Esophagus muscularis mucosa (tissue), 4 donors: ENCODE measurements around the gene LMX1A. TPM values are rescaled to one million over a fixed set of nuclear protein-coding genes. Genes with fewer than 3 reads are reported as not detected.

ENCODE experiments used
- DNase-seq: peaks from one replicate; pipeline ENCODE4 v3.0.0-alpha.2; 2017; ENCODE audit errors: extremely low spot score
- H3K27ac ChIP-seq, 4 donors: fragments of 200-600 bp; sonication (generic); replicated peaks in 1 of 4; 1 replicate in 3 of 4; 2 replicates in 1 of 4; pipeline ENCODE4 v1.5.1; 2016 to 2019; ENCODE audit warnings: mild to moderate bottlenecking in 1 of 4
- H3K27me3 ChIP-seq, 4 donors: fragments of 200-600 bp; sonication (generic); one replicate each; pipeline versions ENCODE4 v1.5.1 to v1.6.0; 2016 to 2019
- H3K36me3 ChIP-seq, 4 donors: fragments of 200-600 bp; sonication (generic); one replicate each; pipeline ENCODE4 v1.5.1; 2016 to 2019
- H3K4me1 ChIP-seq, 4 donors: fragments of 200-600 bp; sonication (generic); one replicate each; pipeline ENCODE4 v1.5.1; 2016 to 2019
- H3K4me3 ChIP-seq, 4 donors: fragments of 200-600 bp; sonication (generic); 1 replicate in 2 of 4; 2 replicates in 2 of 4; pipeline ENCODE4 v1.5.1; 2016 to 2019; ENCODE audit warnings: mild to moderate bottlenecking in 4 of 4, moderate library complexity in 1 of 4
- H3K9me3 ChIP-seq, 4 donors: fragments of 200-600 bp; sonication (generic); 1 replicate in 3 of 4; 2 replicates in 1 of 4; pipeline ENCODE4 v1.5.1; 2016 to 2019
- CTCF ChIP-seq, 3 experiments: fragments of 200-600 bp in 2 of 3; fragments of 450-650 bp in 1 of 3; sonication (generic) in 2 of 3; IDR thresholded peaks; one replicate each; pipeline ENCODE4 v1.5.1; 2017 to 2019; ENCODE audit warnings: antibody characterized with exemption in 3 of 3, mild to moderate bottlenecking in 2 of 3, moderate library complexity in 1 of 3
- EP300 ChIP-seq: sonication (generic); formaldehyde crosslinking; IDR thresholded peaks from one replicate; pipeline ENCODE4 v1.6.1; 2017; ENCODE audit warnings: antibody characterized with exemption
- POLR2A ChIP-seq: fragments of 450-650 bp; IDR thresholded peaks from one replicate; pipeline ENCODE4 v1.6.1; 2017; ENCODE audit warnings: antibody characterized with exemption, moderate library complexity, mild to moderate bottlenecking, low read depth
- POLR2AphosphoS5 ChIP-seq, 2 donors: sonication (generic); formaldehyde crosslinking; IDR thresholded peaks; one replicate each; pipeline ENCODE4 v1.6.1; 2017; ENCODE audit warnings: antibody characterized with exemption in 2 of 2
- WGBS: methylation state at CpG from one replicate; pipeline ENCODE4 v1.1.5; 2018; 5-methylcytosine and 5-hydroxymethylcytosine counted together
- intact Hi-C: fragments of 100-400 bp; cut with DNase I; formaldehyde crosslinking; loops from one replicate; pipeline ENCODE4 v1.15.1; 2023
- total RNA-seq, 4 donors: library from RNA; depleted of rRNA; stranded (reverse); fragments of >200 nt; gene quantifications; one replicate each; pipeline versions ENCODE4 v1.1.0 to v1.2.1, GENCODE V29; 2016

The LMX1A gene
- total RNA-seq, 4 donors from 2014 or later, result 0.32 to 0.98 (median 0.33) TPM; not detected in 1

DNA sequence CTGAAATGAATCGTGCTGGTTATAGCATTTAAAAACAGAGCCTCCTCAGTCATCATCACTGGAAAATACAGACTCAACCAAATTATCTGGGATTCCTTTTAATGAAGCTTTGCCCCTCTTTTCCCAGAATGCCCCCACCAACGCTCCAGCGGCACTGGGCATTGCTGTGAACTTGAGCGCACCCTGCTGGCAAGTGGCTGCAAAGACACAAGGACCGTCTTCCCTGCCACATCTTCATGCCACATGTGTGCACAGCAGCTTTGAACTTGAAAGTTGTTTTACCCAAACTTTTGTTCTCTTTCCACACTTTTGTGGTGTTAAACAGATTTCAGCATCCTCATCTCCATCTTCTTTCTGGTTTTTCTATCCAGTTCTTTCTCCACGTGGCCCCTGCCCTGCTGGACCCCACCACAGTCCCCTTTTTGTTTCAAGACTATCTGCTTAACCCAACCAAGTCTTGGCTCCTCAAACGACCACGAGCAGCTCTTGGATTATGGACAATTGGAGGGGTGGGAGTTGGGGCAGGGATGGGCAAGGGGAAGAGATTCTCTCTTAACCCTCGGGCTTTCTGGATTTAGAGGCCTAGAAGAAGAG is 12.8 kb upstream of the LMX1A start:
- WGBS, result 22% methylated on average over 9 of the region's 9 CpGs
- Histone ChIP-seq H3K27ac (no peak overlapping the region), H3K4me1 (peaks cover 1 to 20% (median 9%) of the 10 kb centered on the region in 4 donors), H3K27me3 (peaks cover 0 to 18% (median 0%) of the 10 kb centered on the region in 4 donors), H3K9me3 (no peaks in the 10 kb centered on the region), H3K36me3 (no peaks in the 10 kb centered on the region), H3K4me3 (no peak overlapping the region)
- TF ChIP-seq POLR2AphosphoS5 (IDR thresholded peaks at IDR 0.05), result no peak
- peak in 2 of 3 experiments; percentile 80 to 81 for TF ChIP-seq CTCF (IDR thresholded peaks at IDR 0.05)
- no peak for DNase-seq
- intact Hi-C loops, result no loop called here

- intact Hi-C loops, result no loop called here
- TF ChIP-seq POLR2A (no peak), CTCF (IDR thresholded peaks at IDR 0.05) (peak in 2 of 3 experiments; percentile 88 to 96)
- Histone ChIP-seq H3K27me3 (peaks cover 0 to 18% (median 0%) of the 10 kb centered on the region in 4 donors), H3K27ac (no peak overlapping the region), H3K4me3 (no peak overlapping the region), H3K9me3 (no peaks in the 10 kb centered on the region), H3K4me1 (peaks cover 0 to 20% (median 9%) of the 10 kb centered on the region in 4 donors), H3K36me3 (no peaks in the 10 kb centered on the region)
- WGBS, result 36% methylated on average over 7 of the region's 7 CpGs
- DNase-seq, result no peak
Observed at GRCh38 chr1:165367375-165367993, 11.0 kb upstream of the LMX1A start.

DNA sequence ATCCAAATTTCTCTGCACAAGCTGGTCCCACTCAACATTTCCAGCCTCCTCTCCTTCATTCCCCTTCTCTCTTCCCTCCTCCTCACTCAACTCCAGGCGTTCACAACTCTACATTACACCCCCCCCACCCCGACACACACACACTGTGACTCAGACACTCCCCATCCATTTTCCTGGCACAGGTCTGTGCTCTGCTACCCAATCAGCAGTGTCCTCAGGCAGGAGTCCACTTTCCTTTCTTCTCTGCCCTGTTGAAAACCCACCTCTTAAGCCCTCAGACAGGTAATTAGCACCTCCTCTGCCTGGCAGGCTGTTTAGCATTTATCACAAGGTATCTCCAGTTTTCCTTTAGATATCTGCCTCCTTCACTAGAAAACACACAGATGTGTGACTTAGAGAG is 8.8 kb upstream of the LMX1A start:
- peak overlapping the region in 1 of 4 donors; percentile 3 for H3K27ac ChIP-seq
- intact Hi-C loops, result no loop called here
- H3K36me3 ChIP-seq, result no peaks in the 10 kb centered on the region
- peaks cover 0 to 23% (median 0%) of the 10 kb centered on the region in 4 donors for H3K27me3 ChIP-seq
- no peak overlapping the region for H3K4me3 ChIP-seq
- TF ChIP-seq POLR2A, result no peak
- no peak for TF ChIP-seq CTCF (IDR thresholded peaks at IDR 0.05)
- TF ChIP-seq EP300, result no peak
- no peak for TF ChIP-seq POLR2AphosphoS5 (IDR thresholded peaks at IDR 0.05)
- no peaks in the 10 kb centered on the region for H3K9me3 ChIP-seq
- WGBS, result 58% methylated on average over 2 of the region's 2 CpGs
- peaks cover 0 to 20% (median 9%) of the 10 kb centered on the region in 4 donors for H3K4me1 ChIP-seq
- no peak for DNase-seq

- Histone ChIP-seq H3K27ac (peak overlapping the region in 1 of 4 donors; percentile 40), H3K27me3 (peaks cover 0 to 28% (median 0%) of the 10 kb centered on the region in 4 donors), H3K4me1 (peaks cover 0 to 20% (median 9%) of the 10 kb centered on the region in 4 donors), H3K4me3 (no peak overlapping the region), H3K36me3 (no peaks in the 10 kb centered on the region), H3K9me3 (no peaks in the 10 kb centered on the region)
- TF ChIP-seq CTCF (IDR thresholded peaks at IDR 0.05) (no peak), EP300 (no peak), POLR2A (no peak), POLR2AphosphoS5 (IDR thresholded peaks at IDR 0.05) (no peak)
- intact Hi-C loops, result no loop called here
- no peak for DNase-seq
- WGBS, result 36% methylated on average over 5 of the region's 6 CpGs
Observed at GRCh38 chr1:165364568-165365133, 8.1 kb upstream of the LMX1A start.
